Measurements from ENCODE around the gene PPP1R12B.
"Not testable (repeated sequence)": the region's sequence is repeated elsewhere in the genome, so short reads cannot be mapped to it uniquely, and the experiment has no call there.

The PPP1R12B gene

GRCh38 chr1:202638701-202639305 is 290.3 kb downstream of the PPP1R12B start:
- not testable (repeated sequence) for DNase-seq

GRCh38 chr1:202639500-202639899 is 291.0 kb downstream of the PPP1R12B start:
- DNase-seq: no peak

GRCh38 chr1:202642212-202642611 is 293.7 kb downstream of the PPP1R12B start:
- DNase-seq: no peak

Measured in SIG-M5 (cell line).